GM12872 (cell line): ENCODE data around the gene PTPRE.

Experiments used
- CTCF ChIP-seq: IDR thresholded peaks from 3 replicates; pipeline ENCODE4 v1.5.1; 2011; ENCODE audit warnings: low read depth, mild to moderate bottlenecking, low read length, moderate library complexity; ENCODE audit not compliant: insufficient read depth

The PTPRE gene

GRCh38 chr10:128054163-128054970 is 147.5 kb downstream of the PTPRE start:
- TF ChIP-seq CTCF = no peak

- no peak for TF ChIP-seq CTCF
Measured at GRCh38 chr10:128055061-128055868, 148.4 kb downstream of the PTPRE start.

GRCh38 chr10:128056303-128057050 is 149.6 kb downstream of the PTPRE start:
- TF ChIP-seq CTCF = no peak

GRCh38 chr10:128058106-128058749 is 151.3 kb downstream of the PTPRE start:
- TF ChIP-seq CTCF = no peak

GRCh38 chr10:128058750-128059134 is 151.8 kb downstream of the PTPRE start:
- no peak for TF ChIP-seq CTCF

GRCh38 chr10:128059266-128059981 is 152.5 kb downstream of the PTPRE start:
- TF ChIP-seq CTCF = no peak

- TF ChIP-seq CTCF = no peak
Measured at GRCh38 chr10:128059982-128060293, 153.0 kb downstream of the PTPRE start.
